EL (cell line): Measurements from ENCODE around the gene AIG1.

ENCODE experiments used
- DNase-seq: peaks from one replicate; pipeline ENCODE4 v3.0.0-alpha.2; 2016

AIG1 gene

GRCh38 chr6:143098054-143098671 lies 37.5 kb downstream of the AIG1 start:
- no peak for DNase-seq

GRCh38 chr6:143099647-143100046 lies 39.0 kb downstream of the AIG1 start:
- no peak for DNase-seq

GRCh38 chr6:143100429-143100828 lies 39.7 kb downstream of the AIG1 start:
- DNase-seq = no peak

GRCh38 chr6:143103916-143104315 lies 43.2 kb downstream of the AIG1 start:
- no peak for DNase-seq

GRCh38 chr6:143107440-143107839 lies 46.8 kb downstream of the AIG1 start:
- DNase-seq = no peak

- no peak for DNase-seq
These were observed 47.4 kb downstream of the AIG1 start for GRCh38 chr6:143107911-143108761.

- DNase-seq = no peak
These were observed 48.5 kb downstream of the AIG1 start for GRCh38 chr6:143109196-143109595.

- DNase-seq = peak; percentile 18
These were observed 49.9 kb downstream of the AIG1 start for GRCh38 chr6:143110572-143110971.

GRCh38 chr6:143110996-143111395 lies 50.3 kb downstream of the AIG1 start:
- DNase-seq = no peak

GRCh38 chr6:143111443-143111842 lies 50.8 kb downstream of the AIG1 start:
- DNase-seq = no peak

- no peak for DNase-seq
These were observed 51.5 kb downstream of the AIG1 start for GRCh38 chr6:143112084-143112768.

- DNase-seq = no peak
These were observed 52.1 kb downstream of the AIG1 start for GRCh38 chr6:143112837-143113236.

GRCh38 chr6:143115728-143116127 lies 55.0 kb downstream of the AIG1 start:
- DNase-seq = no peak

- DNase-seq = no peak
These were observed 56.4 kb downstream of the AIG1 start for GRCh38 chr6:143117108-143117507.

- no peak for DNase-seq
These were observed 58.6 kb downstream of the AIG1 start for GRCh38 chr6:143119260-143119659.

GRCh38 chr6:143123081-143123480 lies 62.4 kb downstream of the AIG1 start:
- DNase-seq = no peak

- DNase-seq = no peak
These were observed 63.3 kb downstream of the AIG1 start for GRCh38 chr6:143123941-143124340.

GRCh38 chr6:143125455-143125854 lies 64.8 kb downstream of the AIG1 start:
- peak; percentile 45 for DNase-seq

- DNase-seq = peak; percentile 70
These were observed 65.3 kb downstream of the AIG1 start for GRCh38 chr6:143125864-143126573.

- no peak for DNase-seq
These were observed 65.9 kb downstream of the AIG1 start for GRCh38 chr6:143126574-143126941.

- DNase-seq = no peak
These were observed 67.4 kb downstream of the AIG1 start for GRCh38 chr6:143127941-143128680.

- no peak for DNase-seq
These were observed 68.0 kb downstream of the AIG1 start for GRCh38 chr6:143128681-143129015.

GRCh38 chr6:143130928-143131327 lies 70.2 kb downstream of the AIG1 start:
- DNase-seq = no peak
